Activated naive CD4-positive, alpha-beta T cell treated with anti-CD3 and anti-CD28 coated beads, Interleukin-2, amount 50 U/mL, for 24 hours (primary cell): ENCODE measurements around the gene SLC46A3.

Experiments
- H3K27ac Mint-ChIP-seq: one replicate; pipeline ENCODE4 v1.8.0; 2021; ENCODE audit warnings: mild to moderate bottlenecking, mixed read lengths
- H3K27me3 Mint-ChIP-seq: one replicate; pipeline ENCODE4 v1.8.0; 2021; ENCODE audit warnings: mixed read lengths
- H3K36me3 Mint-ChIP-seq: one replicate; pipeline ENCODE4 v1.8.0; 2021; ENCODE audit warnings: mixed read lengths
- H3K4me1 Mint-ChIP-seq: one replicate; pipeline ENCODE4 v1.8.0; 2021; ENCODE audit warnings: mixed read lengths
- H3K4me3 Mint-ChIP-seq: one replicate; pipeline ENCODE4 v1.8.0; 2021; ENCODE audit warnings: mild to moderate bottlenecking, mixed read lengths
- H3K9me3 Mint-ChIP-seq: one replicate; pipeline ENCODE4 v1.8.0; 2021; ENCODE audit warnings: mixed read lengths

The SLC46A3 gene

DNA sequence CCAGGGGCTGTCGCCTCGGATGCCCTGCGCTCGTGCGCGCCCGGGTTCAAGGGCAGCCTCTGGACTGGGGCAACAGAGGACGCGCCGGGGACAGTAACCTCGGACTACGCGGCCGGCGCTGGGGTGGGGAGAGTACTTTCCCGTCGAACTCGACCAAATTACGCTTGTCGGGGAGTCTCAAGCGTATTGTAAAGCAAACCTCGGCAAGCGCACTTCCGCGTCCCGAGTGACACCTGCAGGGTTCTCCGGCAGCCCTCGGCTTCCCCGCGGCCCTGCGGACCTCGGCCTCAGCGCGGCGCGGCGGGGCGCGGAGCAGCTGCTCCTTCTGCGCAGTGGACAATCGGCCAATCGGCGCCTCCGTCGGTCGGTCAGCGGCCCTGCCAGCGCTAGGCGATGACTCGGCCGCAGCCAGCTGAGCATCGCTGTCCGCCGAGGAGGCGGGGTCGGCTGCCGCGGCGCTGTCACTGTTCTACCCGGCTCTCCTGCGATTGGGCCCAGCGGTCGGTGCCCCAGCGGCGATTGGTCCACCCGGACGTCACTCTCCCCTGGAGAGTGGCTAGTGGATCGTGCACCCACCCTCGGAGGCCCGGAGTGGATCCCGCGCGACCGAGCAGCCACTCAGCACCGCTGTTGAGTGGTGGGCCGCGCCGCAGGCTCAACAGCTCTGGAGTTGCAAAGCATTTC is at the start of gene SLC46A3:
Gene SLC46A3, minus strand, starts transcription at position 428 of the 684 bp plus-strand sequence. CDS start 972 bp downstream, outside the sequence.
- H3K4me3 Mint-ChIP-seq: peak within 1 kb of the TSS; percentile 99
- H3K27me3 Mint-ChIP-seq: no peaks in the 10 kb centered on the region
- peaks cover 37% of the 10 kb centered on the region for H3K4me1 Mint-ChIP-seq
- peak within 1 kb of the TSS; percentile 97 for H3K27ac Mint-ChIP-seq
- peaks cover 3% of the 10 kb centered on the region for H3K36me3 Mint-ChIP-seq
- no peaks in the 10 kb centered on the region for H3K9me3 Mint-ChIP-seq

DNA sequence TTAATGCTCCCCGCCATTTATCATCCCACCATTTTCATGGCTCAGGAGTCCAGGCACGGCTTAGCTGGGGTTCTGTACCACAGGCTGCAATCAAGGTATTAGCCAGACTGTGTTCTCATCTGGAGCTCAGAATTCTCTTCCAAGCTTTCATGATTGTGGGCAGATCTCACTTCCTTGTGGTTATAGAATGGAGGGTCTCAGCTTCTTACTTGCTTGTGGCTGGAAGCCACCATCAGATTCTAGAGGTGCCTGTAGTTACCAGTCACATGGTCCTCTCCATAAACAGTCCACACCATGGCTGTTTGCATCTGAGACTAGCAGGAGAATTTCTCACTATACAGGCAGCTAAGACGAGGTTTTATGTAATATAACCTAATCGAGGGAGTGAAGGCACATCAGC is 45.1 kb upstream of the SLC46A3 start:
- H3K27me3 Mint-ChIP-seq: no peaks in the 10 kb centered on the region
- H3K9me3 Mint-ChIP-seq: no peaks in the 10 kb centered on the region
- H3K4me3 Mint-ChIP-seq: no peak overlapping the region
- H3K36me3 Mint-ChIP-seq: no peaks in the 10 kb centered on the region
- no peaks in the 10 kb centered on the region for H3K4me1 Mint-ChIP-seq
- H3K27ac Mint-ChIP-seq: no peak overlapping the region

GRCh38 chr13:28761586-28761985 is 42.8 kb upstream of the SLC46A3 start:
- Mint-ChIP-seq H3K27ac (no peak overlapping the region), H3K36me3 (peaks cover 2% of the 10 kb centered on the region), H3K9me3 (peaks cover 6% of the 10 kb centered on the region), H3K4me3 (no peak overlapping the region), H3K27me3 (no peaks in the 10 kb centered on the region), H3K4me1 (peaks cover 6% of the 10 kb centered on the region)

DNA sequence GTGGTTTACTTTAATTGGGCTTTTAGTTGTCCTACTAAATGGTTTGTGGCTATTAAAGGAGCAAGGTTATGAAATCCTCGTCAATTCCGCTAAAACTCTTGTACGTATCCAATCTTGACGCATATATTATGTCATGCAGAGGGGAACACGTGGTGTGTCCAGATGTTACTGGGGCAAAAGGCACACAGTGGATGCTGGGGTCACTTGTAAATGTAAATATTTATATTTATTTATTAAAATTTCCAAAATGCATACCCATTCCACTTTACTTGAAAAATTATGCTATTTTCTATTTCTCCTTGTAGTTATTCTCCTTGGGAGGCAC is 36.7 kb upstream of the SLC46A3 start:
- peak overlapping the region; percentile 83 for H3K4me3 Mint-ChIP-seq
- no peaks in the 10 kb centered on the region for H3K27me3 Mint-ChIP-seq
- peak overlapping the region; percentile 90 for H3K27ac Mint-ChIP-seq

DNA sequence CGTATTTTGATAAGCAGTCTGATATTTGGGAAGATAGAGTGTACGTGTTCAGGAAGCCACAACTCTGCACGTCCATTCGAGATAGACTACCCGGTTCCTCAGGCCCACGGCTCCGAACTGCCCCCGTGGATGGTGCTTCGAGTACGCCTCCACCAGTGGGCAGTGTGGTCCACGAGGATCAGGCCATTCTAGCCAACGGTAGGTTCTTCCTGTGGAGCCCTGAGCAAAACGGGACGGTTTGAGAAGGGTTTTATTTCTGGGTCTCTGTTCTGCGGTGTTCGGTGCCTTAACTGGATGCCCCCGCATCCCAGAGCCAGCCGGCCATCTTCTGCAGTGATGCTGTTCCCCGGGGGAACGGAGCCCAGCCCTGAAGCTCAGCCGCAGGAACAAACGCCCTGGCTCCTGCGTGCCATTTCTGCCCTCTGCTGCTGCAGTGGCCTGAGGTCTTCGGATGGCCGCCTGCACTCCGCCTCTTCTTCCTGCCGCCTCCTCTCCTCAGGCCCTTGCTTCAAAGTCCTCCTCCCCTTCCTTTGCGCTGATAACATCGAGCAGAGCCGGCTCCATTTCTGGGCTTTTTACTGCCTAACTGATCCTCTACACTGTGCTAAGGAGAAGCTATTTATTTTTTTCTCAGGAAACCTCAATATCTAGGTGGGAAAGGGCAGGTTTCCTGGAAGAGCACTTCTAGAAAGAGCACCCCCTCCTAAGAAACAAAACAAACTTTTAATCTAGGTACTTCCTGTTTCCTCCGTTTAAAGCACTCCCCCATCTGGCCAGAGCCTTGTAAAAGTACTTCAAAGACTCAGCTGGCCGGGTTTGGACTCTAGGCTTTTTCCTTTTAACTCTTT is 36.2 kb upstream of the SLC46A3 start:
- no peaks in the 10 kb centered on the region for H3K27me3 Mint-ChIP-seq
- H3K9me3 Mint-ChIP-seq: peaks cover 6% of the 10 kb centered on the region
- peaks cover 35% of the 10 kb centered on the region for H3K4me1 Mint-ChIP-seq
- H3K27ac Mint-ChIP-seq: peak overlapping the region; percentile 90
- H3K36me3 Mint-ChIP-seq: peaks cover 2% of the 10 kb centered on the region
- H3K4me3 Mint-ChIP-seq: peak overlapping the region; percentile 83

More for the DNA sequence above, 36.7 kb upstream of the SLC46A3 start:
- Mint-ChIP-seq H3K36me3 (peaks cover 2% of the 10 kb centered on the region), H3K9me3 (peaks cover 6% of the 10 kb centered on the region), H3K4me1 (peaks cover 35% of the 10 kb centered on the region)

GRCh38 chr13:28753946-28754345 is 35.2 kb upstream of the SLC46A3 start:
- peaks cover 2% of the 10 kb centered on the region for H3K36me3 Mint-ChIP-seq
- no peak overlapping the region for H3K4me3 Mint-ChIP-seq
- H3K9me3 Mint-ChIP-seq: peaks cover 6% of the 10 kb centered on the region
- H3K27me3 Mint-ChIP-seq: no peaks in the 10 kb centered on the region
- H3K27ac Mint-ChIP-seq: peak overlapping the region; percentile 52
- peaks cover 35% of the 10 kb centered on the region for H3K4me1 Mint-ChIP-seq

DNA sequence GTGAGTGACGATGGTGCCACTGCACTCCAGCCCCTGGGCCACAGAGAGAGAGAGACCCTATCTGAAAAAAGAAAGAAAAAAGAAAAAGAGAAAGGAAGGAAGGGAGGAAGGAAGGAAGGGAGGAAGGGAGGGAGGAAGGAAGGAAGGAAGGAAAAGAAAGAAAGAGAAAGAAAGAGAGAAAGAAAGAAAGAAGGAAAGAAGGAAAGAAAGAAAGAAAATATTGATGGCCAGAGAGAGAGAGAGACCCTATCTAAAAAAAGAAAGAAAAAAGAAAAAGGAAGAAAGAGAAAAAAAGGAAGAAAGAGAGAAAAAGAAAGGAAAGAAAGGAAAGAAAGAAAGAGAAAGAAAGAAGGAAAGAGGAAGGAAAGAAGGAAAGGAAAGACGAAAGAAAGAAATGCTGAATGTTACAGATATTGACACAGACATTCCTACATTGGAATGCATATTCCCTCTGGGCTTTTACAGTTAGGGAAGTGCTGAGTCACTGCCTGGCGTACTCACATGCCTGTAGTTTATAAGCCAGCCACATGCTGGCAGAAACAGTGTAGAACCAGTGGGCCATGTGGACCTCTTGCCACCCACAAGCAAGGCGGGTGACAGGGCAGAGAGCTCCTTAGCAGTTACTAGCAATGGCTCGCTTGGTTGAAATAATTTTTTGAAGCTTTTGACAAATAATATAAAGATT is 34.6 kb upstream of the SLC46A3 start:
- Mint-ChIP-seq H3K4me3 (no peak overlapping the region), H3K4me1 (peaks cover 35% of the 10 kb centered on the region), H3K36me3 (peaks cover 2% of the 10 kb centered on the region), H3K9me3 (peaks cover 6% of the 10 kb centered on the region), H3K27ac (peak overlapping the region; percentile 70), H3K27me3 (no peaks in the 10 kb centered on the region)

DNA sequence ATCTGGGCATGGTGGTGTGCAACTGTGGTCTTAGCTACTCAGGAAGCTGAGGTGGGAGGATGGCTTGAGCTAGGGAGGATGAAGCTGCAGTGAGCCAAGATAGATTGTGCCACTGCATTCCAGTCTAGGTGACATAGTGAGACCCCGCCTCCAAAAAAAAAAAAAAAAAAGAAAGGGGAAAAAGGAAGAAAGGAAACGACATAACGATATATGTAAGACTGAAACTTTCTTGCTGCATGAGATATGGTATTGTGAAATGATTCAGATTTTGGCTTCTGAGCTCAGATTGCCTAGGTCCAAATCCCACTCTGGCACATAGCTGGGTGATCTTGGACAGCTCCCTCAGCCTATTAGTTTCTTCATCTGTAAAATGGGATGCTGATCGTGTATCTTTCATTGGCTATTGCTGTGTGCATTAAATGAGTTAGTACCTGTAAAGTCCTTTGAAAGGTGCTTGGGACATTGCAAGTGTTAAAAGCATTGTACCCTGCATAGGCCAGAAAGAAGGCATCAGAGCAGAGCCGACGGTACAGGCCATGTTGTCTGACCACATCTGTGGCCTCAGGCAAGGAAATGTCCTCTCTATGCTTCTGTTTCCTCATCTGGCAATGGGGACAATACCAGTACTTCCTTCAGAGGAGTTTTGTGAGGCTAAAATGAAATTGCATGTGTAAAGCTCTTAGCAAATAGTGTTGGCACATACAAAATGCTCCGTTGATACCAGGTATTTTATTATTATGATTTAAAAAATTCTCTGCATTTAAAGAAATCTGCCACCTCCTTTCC is 32.6 kb upstream of the SLC46A3 start:
- H3K4me1 Mint-ChIP-seq: peaks cover 27% of the 10 kb centered on the region
- H3K4me3 Mint-ChIP-seq: no peak overlapping the region
- H3K27me3 Mint-ChIP-seq: no peaks in the 10 kb centered on the region
- no peaks in the 10 kb centered on the region for H3K36me3 Mint-ChIP-seq
- H3K27ac Mint-ChIP-seq: no peak overlapping the region
- H3K9me3 Mint-ChIP-seq: no peaks in the 10 kb centered on the region

DNA sequence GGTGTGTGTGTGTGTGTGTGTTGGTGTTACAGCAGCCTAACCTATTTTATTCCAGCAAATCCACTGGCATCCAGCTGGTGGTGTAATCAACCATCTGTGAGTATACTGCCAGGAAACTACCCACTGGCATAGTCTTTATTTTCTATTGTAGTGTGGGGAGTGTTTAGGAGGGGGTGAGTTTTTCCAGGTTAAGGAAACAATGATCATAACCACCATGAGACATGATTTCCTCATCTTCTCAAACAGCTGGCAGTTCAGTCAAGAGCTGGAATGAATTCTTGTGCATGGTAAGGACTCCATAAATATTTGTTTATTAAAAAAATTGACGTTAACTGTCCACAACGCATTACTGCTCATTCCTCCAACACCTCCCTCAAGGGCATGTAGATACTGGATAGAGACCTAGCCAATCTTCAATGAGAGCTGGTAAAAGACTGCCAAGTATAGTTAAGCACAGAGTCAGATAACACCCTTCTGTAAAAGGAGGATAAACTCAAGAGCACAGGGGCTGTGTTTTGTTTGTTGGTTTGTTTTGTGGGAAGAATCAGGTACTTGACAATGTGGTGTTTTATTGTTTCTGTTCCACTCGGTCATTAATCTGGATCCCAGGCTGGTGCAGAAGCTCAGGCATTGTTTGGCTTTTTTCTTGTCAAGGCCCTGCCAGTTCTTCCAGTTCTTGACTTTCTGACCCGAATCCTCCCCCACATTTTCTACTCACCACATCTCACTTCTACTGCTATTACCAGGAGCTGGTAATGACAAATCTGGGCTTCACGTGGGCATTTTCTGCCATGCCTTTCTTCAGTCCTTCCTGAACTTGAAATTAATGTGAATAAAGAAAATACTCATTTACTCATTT is 31.6 kb upstream of the SLC46A3 start:
- Mint-ChIP-seq H3K4me1 (peaks cover 24% of the 10 kb centered on the region), H3K9me3 (no peaks in the 10 kb centered on the region), H3K36me3 (no peaks in the 10 kb centered on the region), H3K4me3 (no peak overlapping the region), H3K27ac (no peak overlapping the region), H3K27me3 (peaks cover 2% of the 10 kb centered on the region)

GRCh38 chr13:28747851-28748250 is 29.1 kb upstream of the SLC46A3 start:
- H3K27me3 Mint-ChIP-seq: peaks cover 2% of the 10 kb centered on the region
- no peak overlapping the region for H3K4me3 Mint-ChIP-seq
- peaks cover 4% of the 10 kb centered on the region for H3K4me1 Mint-ChIP-seq
- no peaks in the 10 kb centered on the region for H3K9me3 Mint-ChIP-seq
- no peak overlapping the region for H3K27ac Mint-ChIP-seq
- H3K36me3 Mint-ChIP-seq: no peaks in the 10 kb centered on the region

GRCh38 chr13:28746287-28746612 is 27.5 kb upstream of the SLC46A3 start:
- Mint-ChIP-seq H3K9me3 (no peaks in the 10 kb centered on the region), H3K36me3 (no peaks in the 10 kb centered on the region), H3K27me3 (peaks cover 2% of the 10 kb centered on the region), H3K4me3 (no peak overlapping the region), H3K27ac (no peak overlapping the region), H3K4me1 (peaks cover 4% of the 10 kb centered on the region)

DNA sequence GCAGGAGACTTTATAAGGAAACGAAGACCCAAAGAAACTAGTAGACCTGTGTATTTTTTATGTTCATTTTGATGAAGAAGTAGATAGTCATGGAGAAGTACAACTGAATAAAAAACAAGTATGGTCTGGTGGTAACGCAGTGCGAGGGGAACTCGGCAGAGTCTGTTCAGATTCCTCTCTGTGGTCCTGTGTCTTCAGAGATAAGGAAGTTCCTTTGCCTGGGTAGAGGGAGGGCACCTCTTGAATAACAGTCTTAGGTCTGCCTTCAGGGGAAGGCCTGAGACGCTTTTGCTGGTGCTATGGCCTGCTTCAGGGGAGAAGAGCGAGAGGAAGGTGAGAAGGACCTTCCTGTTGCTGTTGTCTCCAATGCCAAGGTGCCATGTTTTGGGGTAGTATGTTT is 25.9 kb upstream of the SLC46A3 start:
- no peaks in the 10 kb centered on the region for H3K36me3 Mint-ChIP-seq
- no peak overlapping the region for H3K4me3 Mint-ChIP-seq
- no peak overlapping the region for H3K27ac Mint-ChIP-seq
- H3K27me3 Mint-ChIP-seq: peaks cover 2% of the 10 kb centered on the region
- no peaks in the 10 kb centered on the region for H3K9me3 Mint-ChIP-seq
- no peaks in the 10 kb centered on the region for H3K4me1 Mint-ChIP-seq

DNA sequence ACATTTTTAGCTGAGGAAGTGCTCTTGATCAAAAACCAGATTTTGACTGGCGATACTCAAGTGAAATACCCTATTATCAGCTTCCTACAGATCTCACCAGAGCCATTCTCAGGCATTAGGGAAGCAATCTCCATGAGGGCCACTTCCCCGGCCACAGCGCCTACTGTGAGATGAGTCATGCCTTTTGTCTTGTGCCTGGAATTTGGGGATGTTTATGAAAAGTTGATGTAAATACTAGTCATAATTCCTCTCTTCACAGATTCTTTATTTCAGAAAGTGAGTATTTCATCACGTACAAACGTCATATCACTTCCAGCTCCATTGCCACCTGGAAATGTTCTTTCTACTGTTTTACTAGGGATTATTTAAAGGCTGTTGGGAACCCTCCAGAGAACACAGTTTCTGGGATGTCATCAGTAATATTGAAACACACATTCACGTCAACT is 25.3 kb upstream of the SLC46A3 start:
- Mint-ChIP-seq H3K4me3 (no peak overlapping the region), H3K27me3 (peaks cover 2% of the 10 kb centered on the region), H3K9me3 (no peaks in the 10 kb centered on the region), H3K36me3 (no peaks in the 10 kb centered on the region), H3K4me1 (no peaks in the 10 kb centered on the region), H3K27ac (no peak overlapping the region)

GRCh38 chr13:28743499-28744083 is 24.8 kb upstream of the SLC46A3 start:
- peaks cover 2% of the 10 kb centered on the region for H3K27me3 Mint-ChIP-seq
- no peaks in the 10 kb centered on the region for H3K9me3 Mint-ChIP-seq

More at GRCh38 chr13:28743499-28744083, 24.8 kb upstream of the SLC46A3 start:
- H3K4me3 Mint-ChIP-seq: no peak overlapping the region
- no peak overlapping the region for H3K27ac Mint-ChIP-seq
- no peaks in the 10 kb centered on the region for H3K4me1 Mint-ChIP-seq
- H3K36me3 Mint-ChIP-seq: no peaks in the 10 kb centered on the region
